ENCODE data around the gene CHP1. TPM values are rescaled to one million over a fixed set of nuclear protein-coding genes. Genes with fewer than 3 reads are reported as not detected.
"Not testable (repeated sequence)": the region's sequence is repeated elsewhere in the genome, so short reads cannot be mapped to it uniquely, and the experiment has no call there.

CHP1 gene
- total RNA-seq, 2 donors from 2014 or later, result 97.0 to 174 TPM

GRCh38 chr15:41235929-41236328 is 4.9 kb downstream of the CHP1 start:
- TF ChIP-seq CTCF (IDR thresholded peaks at IDR 0.05), result no peak
- Histone ChIP-seq H3K4me1 (replicated peaks) (no peaks in the 10 kb centered on the region), H3K36me3 (no peaks in the 10 kb centered on the region), H3K4me3 (no peak overlapping the region), H3K27me3 (replicated peaks; ENCODE audit: insufficient read depth) (no peaks in the 10 kb centered on the region), H3K9me3 (no peaks in the 10 kb centered on the region), H3K27ac (no peak overlapping the region)
- DNase-seq (ENCODE audit: low spot score), result no peak
- intact Hi-C loops (cut with DNase I), result no loop called here

- Histone ChIP-seq H3K27ac (no peak overlapping the region), H3K9me3 (no peaks in the 10 kb centered on the region), H3K36me3 (no peaks in the 10 kb centered on the region), H3K27me3 (replicated peaks; ENCODE audit: insufficient read depth) (no peaks in the 10 kb centered on the region), H3K4me1 (replicated peaks) (no peaks in the 10 kb centered on the region), H3K4me3 (no peak overlapping the region)
- 73% methylated on average over 5 of the region's 5 CpGs for WGBS
- DNase-seq (ENCODE audit: low spot score), result no peak
- intact Hi-C loops (cut with DNase I), result no loop called here
- TF ChIP-seq POLR2A (IDR thresholded peaks at IDR 0.05) (no peak), POLR2AphosphoS5 (IDR thresholded peaks at IDR 0.05) (no peak), CTCF (IDR thresholded peaks at IDR 0.05) (no peak)
These were observed 7.0 kb downstream of the CHP1 start for GRCh38 chr15:41238100-41238499.

- Histone ChIP-seq H3K27ac (no peak overlapping the region), H3K4me3 (no peak overlapping the region), H3K27me3 (replicated peaks; ENCODE audit: insufficient read depth) (no peaks in the 10 kb centered on the region), H3K9me3 (no peaks in the 10 kb centered on the region), H3K36me3 (no peaks in the 10 kb centered on the region), H3K4me1 (replicated peaks) (no peaks in the 10 kb centered on the region)
- intact Hi-C loops (cut with DNase I), result no loop called here
- no peak for TF ChIP-seq POLR2AphosphoS5 (IDR thresholded peaks at IDR 0.05)
- no peak for TF ChIP-seq POLR2A (IDR thresholded peaks at IDR 0.05)
- no peak for TF ChIP-seq CTCF (IDR thresholded peaks at IDR 0.05)
- no peak for DNase-seq (ENCODE audit: low spot score)
- WGBS, result 80% methylated on average over 6 of the region's 6 CpGs
These were observed 10.3 kb downstream of the CHP1 start for GRCh38 chr15:41241221-41241964.

- DNase-seq (ENCODE audit: low spot score); H3K4me3 ChIP-seq; H3K27ac ChIP-seq; intact Hi-C loops (cut with DNase I); H3K27me3 ChIP-seq (replicated peaks; ENCODE audit: insufficient read depth); H3K36me3 ChIP-seq; H3K9me3 ChIP-seq; H3K4me1 ChIP-seq (replicated peaks): not testable (repeated sequence)
- WGBS, result 90% methylated on average over 8 of the region's 8 CpGs
These were observed 19.7 kb downstream of the CHP1 start for GRCh38 chr15:41250745-41251144.

- intact Hi-C loops (cut with DNase I), result no loop called here
- Histone ChIP-seq H3K4me3 (no peak overlapping the region), H3K9me3 (no peaks in the 10 kb centered on the region), H3K36me3 (no peaks in the 10 kb centered on the region), H3K27ac (no peak overlapping the region), H3K27me3 (replicated peaks; ENCODE audit: insufficient read depth) (no peaks in the 10 kb centered on the region), H3K4me1 (replicated peaks) (no peaks in the 10 kb centered on the region)
- DNase-seq (ENCODE audit: low spot score), result no peak
- TF ChIP-seq CTCF (IDR thresholded peaks at IDR 0.05), result no peak
- no peak for TF ChIP-seq POLR2A (IDR thresholded peaks at IDR 0.05)
- no peak for TF ChIP-seq POLR2AphosphoS5 (IDR thresholded peaks at IDR 0.05)
- WGBS, result 95% methylated on average over 5 of the region's 5 CpGs
These were observed 20.3 kb downstream of the CHP1 start for GRCh38 chr15:41251411-41251810.
